HG03460 (cell line): ENCODE results near the gene ACACB.

ENCODE experiments used
- ATAC-seq: cut with Tn5 transposase; IDR thresholded peaks from one replicate; pipeline ENCODE4 v1.9.1; 2021; ENCODE audit not compliant: unreplicated experiment

The ACACB gene

DNA sequence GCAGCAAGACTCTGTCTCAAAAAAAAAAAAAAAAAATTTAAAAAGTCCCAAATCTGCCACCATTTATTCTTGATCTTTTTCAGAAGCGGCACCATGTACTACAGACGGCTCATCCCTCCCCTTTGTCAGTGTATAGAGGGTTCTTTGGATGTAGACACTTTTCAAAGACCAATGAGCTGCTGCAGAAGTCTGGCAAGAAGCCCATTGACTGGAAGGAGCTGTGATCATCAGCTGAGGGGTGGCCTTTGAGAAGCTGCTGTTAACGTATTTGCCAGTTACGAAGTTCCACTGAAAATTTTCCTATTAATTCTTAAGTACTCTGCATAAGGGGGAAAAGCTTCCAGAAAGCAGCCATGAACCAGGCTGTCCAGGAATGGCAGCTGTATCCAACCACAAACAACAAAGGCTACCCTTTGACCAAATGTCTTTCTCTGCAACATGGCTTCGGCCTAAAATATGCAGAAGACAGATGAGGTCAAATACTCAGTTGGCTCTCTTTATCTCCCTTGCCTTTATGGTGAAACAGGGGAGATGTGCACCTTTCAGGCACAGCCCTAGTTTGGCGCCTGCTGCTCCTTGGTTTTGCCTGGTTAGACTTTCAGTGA is 6.5 kb upstream of the ACACB start:
- no peak for ATAC-seq

DNA sequence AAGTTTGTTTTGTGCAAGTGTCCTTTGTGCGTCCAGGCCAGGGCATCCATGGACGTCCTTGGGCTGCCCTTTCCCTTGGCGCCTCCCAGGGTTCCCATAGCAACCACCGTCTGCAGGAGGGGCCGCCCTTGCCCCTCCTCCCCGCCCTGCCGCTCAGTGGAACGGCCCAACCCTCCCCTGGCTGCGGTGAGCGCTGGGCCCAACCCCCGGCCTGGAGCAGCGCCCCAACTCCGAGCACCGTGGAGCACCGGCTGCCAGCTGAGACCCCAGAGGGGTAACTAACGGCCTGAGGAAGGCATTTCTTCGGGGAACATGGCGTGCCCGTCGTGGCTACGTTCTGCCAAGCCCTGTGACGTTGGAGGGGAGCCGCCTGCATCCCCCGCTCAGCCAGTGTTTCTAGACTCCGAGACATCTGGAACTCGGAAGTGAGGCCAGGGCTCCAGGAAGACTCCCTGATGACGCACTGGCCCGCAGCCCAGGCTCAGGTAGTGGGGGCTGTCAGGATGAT is 5.3 kb upstream of the ACACB start:
- ATAC-seq = peak; percentile 78

DNA sequence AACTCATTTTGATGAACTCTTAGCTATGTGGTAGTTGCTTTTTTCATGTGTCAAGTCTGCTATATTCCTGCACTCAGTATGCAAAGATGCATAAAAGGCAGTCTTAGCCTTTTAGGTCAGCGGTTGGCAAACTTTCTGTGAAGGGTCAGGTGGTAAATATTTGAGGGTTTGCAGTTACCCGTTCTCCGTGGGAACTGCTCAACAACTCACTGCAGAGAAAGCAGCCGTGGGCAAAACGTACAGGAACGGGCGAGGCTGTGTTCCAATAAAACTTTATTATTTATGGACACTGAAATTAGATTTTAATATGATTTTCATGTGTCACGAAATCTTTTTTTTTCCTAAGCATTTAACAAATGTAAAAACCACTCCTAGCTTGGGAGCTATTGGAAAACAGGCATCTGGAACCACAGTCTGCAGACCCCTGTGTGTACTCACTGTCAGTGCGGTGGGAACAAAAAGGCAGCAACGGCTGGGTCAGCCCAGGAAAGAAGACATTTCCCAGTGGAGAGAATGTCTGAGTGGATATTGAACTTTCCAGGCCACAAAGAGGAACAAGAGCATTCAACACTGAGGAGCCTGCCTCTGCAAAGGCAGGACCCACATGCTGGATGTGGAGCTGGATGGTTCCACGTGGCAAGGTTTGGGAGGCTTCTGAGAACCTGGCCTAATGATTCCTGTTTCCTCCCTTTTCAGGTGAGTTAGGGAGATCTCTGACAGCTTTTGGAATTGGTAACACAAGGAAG is 3.5 kb upstream of the ACACB start:
- ATAC-seq = no peak

DNA sequence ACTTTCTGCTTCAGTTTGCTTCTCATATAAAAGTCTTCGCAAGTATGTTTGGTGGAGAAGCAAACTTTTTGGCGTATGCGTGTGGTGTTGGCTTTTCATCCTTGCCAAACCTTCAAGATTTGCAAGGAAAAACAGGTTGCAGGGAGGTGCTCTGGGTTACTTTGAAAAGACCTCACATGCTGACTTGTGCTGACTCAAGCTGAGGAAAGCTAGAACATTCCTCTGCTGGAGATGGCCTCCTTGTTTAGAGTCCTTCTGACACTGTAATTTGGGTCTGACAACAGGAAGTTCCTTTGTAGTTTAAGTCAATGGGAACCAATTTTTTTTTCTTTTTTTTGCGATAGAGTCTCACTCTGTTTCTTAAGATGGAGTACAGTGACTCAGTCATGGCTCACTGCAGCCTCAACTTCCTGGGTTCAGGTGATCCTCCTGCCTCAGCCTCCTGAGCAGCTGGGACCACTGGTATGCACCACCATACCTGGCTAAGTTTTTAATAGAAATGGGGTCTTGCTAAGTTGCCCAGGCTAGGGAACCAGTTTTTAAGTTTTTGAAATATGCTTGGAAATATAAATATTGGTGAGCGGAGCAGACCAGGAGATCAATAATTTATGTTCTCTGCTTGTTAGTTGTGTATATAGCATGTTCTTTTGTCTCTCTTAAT is 2.6 kb upstream of the ACACB start:
- no peak for ATAC-seq

DNA sequence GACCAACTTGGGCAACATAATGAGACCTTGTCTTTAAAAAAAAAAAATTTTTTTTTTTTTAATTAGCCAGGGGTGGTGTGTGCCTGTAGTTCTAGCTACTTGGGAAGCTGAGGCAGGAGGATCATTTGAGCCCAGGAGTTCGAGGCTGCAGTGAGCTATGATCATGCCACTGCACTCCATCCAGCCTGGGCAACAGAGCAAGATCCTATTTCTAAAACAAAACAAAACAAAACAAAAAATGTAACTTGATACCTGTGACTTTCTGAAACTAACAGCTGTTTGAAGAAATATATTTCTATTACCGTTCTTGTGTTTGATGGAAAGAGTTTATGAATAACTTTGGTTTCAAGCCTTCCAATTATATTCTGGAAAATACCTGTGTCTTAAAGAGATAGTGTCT is 1.7 kb upstream of the ACACB start:
- no peak for ATAC-seq

DNA sequence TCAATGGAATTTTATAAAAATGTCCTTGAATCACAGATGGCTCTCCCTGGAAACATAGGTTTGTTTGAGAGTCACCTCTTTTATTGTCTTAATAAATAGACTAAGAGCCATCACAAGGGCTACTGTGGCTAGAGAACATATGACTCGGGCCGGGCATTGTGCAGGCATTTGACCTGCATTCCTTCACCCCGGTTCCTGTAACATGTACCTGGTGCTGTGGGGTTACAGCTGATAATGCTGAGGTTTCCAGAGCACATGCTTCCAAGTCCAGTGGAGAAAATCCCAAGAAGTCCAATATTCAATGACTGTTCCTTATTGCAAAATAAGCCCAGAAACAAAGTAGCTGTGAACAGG is 1.0 kb upstream of the ACACB start:
- ATAC-seq = no peak

DNA sequence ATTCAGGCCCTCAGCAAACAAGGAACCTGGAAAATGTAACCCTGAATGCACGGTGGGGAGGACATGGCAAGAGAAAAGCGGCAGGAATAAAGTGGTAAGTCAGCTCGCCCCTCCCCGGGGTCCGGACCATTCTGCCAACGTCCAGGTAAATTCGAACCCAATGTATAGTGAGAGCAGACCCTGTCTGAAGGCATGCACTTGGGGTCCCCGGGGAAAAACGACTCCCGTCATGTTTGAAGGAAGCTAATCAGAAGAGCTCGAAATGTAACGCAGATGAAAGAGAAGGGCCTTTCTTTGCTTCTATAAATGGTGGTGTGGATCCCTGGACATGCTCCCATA is 193 bp downstream of the ACACB start:
- ATAC-seq = no peak

DNA sequence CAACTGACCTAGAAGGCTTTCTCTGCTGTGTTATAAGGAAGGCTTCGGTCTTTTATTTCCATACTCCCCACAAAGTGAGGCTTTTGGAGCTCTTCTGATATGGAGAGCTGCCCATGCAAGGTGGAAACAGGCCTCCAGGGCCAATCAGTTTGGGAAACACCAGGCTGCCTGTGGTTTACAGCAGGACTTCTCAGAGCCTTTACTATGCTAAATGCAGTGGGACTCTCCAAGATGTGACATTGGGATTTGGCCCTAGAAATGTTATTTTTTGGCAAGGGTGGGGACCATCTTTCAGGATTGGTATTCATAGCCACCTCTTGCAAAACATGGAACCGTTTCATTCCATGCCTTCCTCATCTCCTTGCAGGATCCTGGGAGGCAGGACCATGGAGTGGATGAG is 3.7 kb downstream of the ACACB start:
- no peak for ATAC-seq

DNA sequence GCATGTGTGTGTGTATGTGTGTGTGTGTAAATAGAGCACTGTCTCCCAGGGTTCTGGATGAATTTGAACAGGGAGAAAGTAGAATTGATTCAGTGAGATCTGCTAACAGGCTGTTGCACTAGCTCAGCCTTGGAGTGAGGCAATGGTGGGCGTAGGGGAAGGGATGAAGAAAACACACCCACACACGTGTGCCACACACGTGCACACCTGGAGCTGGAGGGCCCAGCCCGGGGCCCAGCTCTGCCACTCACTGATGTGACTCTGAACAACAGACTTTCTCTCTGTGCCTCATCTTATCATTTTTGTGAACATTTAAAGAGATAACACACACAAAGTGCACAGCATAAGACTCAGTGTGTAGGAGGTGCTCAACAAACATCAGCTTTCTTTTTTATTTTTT is 4.2 kb downstream of the ACACB start:
- ATAC-seq = no peak

DNA sequence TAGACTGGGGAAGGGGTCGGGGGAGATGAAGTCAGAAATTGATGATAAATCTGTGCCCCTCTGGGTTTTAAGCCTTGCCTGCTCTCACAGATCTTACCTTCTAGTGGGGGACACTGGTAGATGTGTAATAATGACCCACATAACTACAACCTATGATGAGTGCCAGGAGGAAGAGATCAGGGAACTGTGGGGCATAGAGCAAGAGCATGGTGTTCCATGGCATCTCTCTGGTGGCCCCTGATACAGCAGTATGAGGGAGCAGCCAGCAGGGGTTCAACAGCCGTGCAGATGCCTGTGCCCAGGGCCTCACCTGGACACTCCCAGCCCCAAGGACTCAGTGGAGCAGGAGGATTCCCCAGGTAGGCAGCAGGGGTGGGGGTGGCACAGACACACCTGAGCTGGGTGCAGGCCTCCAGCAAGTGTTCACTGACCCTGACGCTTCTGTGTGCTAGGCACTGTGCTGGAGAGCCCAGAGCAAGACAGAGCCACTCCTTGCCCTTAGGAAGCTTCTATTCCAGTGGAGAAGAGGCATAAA is 5.0 kb downstream of the ACACB start:
- ATAC-seq = no peak

DNA sequence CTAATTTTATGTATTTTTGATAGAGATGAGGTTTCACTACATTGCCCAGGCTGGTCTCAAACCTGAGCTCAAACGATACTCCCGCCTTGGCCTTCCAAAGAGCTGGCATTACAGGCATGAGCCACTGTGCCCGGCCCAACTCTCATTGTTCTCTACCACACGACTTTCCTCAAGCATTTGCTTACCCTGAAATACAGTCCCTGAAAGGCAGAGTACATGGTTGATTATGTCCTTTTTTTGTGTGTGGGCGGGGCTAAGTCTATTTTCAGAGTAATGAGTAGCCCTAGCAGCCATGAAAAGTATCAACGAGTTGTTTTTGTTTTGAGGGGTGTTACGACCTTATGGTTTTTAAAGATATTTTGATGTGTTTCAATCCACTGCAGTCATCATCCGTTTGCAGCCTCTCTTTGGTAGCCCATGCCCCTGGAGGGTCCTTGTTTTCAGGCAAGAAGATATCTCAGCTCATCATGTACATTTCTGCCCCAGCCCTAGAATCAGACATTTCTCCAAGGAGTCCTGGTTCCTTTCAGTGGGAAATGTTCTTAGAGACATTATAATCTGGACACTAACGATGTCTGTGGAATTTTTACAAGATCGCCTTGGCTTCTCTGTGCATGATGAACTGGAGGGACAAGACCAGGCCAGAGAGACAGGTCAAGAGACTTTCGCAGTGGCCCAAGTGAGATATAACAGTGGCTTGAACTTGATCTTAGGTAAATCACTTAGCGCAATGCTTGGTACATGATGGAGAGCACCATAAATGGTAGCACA is 8.7 kb downstream of the ACACB start:
- no peak for ATAC-seq

DNA sequence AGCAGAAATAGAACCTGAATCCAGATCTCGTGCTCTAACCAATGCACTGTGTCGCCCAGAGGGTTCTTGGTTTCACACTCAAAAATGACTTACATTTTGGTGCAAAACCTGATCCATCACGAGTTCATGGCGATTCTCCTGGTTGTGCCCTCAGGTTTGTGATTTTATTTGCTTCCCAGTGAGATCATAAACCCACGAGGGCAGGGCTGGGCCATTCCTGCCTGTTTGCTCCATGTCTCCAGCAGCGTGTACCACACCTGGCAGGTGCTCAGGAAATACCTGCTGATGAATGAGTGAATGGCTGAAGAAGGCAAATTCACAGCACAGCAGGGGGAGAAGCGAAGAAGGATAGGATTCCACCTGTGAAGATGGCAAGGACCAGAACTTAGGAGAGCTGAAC is 9.4 kb downstream of the ACACB start:
- no peak for ATAC-seq

DNA sequence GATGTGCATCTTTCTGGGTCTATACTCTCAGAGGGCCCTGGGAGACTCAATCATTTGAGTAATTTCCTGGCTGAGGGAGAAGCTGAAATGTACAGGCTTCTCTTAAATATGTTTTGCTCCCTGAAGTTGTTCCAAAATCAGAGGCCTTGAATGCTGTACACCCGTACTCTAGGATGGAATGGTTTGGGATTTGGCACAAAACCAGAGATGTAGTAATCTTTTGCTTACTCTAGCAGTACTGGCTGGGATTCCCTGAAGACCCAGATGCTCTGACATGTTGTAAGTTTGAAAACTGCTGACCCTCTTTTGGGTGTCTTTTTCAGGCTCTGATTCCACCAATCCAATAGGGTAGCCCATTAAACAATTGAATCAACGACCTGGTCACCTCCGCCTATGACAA is 10.4 kb downstream of the ACACB start:
- no peak for ATAC-seq

DNA sequence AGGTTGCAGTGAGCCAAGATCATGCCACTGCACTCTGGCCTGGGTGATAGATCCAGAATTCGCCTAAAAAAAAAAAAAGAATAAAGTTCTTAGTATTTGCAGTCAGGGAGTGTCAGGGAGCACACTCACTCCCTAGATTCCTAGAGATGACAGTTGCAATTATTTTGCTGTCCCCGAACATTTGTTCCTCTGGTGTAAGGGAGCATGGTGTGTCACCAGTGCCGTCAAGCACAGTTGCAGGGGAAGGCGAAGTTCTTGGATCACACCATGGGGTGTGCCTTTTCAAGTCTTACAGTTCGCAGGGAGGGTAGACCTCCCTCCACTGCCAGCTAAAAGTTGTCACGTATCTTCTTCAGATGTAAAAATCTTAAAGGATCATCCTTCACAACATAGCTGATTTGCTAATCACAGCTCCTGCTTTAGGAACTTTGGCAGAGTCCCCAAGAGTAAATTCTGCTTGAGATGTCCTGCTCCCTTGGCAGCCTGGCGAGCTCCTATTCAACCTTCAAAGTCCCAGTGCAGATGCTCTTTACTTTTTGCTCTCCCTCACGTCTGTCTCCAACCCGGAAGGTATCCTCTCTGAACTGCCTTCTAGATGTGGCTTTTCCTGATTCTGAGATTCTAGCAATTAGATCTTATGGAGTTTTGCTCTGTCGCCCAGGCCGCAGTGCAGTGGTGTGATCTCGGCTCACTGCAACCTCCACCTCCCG is 11.3 kb downstream of the ACACB start:
- no peak for ATAC-seq

DNA sequence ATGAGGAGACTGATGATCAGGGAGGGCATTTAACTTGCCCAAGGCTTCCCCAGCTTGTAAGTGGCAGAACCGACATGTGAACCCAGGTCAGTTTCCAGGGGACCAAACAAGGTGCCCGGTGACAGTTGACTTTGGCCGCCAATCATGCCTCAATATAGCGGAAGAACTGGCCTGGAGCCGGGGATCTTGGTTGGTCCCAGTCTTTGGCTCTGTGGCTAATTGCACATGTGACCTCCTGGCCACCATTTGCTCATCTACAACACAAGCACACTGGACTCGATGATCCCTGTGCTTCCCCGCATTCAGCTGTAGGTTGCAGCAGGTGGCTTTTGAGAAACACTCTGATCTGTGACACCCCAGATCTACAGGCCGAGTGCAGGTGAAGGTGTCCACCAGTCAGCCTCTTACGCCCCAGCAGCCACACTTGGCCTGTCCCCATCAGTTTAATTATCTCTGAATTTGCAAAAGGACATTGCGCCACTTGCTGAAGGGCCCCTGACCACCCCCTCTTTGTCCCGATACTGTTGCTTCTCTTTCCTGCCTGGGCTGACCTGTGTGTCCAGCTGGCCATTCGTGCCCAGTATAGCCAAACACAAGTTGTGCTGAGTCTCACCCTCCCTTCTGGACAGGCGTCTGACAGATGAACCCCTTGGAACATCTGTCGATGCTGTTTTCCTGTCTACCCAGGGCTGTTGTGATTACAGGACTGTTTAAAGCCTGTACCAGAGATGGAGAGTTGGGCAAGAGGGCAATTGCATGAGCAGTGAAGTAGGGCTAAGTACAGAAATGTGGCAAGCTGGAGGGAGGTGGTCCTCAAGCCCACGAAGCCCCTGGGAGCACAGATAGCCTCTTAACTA is 14.1 kb downstream of the ACACB start:
- ATAC-seq = no peak

DNA sequence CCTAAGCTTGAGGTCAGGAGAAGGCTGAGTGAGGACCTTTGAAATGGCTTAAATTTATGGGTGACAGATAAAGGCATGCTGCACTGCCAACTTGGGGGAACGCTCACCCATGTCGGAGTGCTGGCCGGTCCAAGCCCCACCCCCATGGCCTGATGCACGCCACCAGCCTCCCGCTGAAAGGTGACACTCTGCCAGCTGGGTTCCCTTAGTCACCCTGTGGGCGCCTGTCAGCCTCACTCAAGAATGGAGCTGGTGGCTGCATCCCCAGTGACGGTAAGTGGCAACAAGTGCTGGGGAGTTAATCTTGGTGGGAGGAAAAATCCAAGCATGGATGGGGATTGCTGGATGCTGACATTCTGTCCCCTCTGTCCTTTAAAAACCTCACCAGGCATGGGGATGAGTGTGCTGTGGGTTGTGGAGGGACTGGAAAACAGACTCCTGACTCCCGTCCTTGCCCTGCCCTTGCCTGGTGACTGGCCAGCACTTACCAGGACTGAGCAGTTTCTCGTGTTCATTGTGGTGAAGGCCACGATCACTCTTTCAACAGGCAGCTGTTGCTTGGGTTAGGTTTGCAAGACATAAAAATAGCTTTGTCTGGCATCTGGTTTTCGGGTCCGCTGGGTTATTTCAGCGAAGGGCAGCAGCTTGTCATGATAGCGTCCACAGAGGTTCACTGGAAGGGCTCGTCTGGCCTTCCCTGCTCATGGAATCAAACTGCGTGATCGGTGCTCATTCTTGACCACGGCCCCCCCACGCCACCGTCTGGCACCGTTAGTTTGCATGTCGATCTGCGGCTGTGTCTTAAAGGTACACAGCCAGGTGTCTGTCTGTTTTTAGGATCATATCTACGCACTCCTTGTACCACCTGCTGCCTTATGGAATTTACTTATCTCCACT is 15.0 kb downstream of the ACACB start:
- no peak for ATAC-seq

DNA sequence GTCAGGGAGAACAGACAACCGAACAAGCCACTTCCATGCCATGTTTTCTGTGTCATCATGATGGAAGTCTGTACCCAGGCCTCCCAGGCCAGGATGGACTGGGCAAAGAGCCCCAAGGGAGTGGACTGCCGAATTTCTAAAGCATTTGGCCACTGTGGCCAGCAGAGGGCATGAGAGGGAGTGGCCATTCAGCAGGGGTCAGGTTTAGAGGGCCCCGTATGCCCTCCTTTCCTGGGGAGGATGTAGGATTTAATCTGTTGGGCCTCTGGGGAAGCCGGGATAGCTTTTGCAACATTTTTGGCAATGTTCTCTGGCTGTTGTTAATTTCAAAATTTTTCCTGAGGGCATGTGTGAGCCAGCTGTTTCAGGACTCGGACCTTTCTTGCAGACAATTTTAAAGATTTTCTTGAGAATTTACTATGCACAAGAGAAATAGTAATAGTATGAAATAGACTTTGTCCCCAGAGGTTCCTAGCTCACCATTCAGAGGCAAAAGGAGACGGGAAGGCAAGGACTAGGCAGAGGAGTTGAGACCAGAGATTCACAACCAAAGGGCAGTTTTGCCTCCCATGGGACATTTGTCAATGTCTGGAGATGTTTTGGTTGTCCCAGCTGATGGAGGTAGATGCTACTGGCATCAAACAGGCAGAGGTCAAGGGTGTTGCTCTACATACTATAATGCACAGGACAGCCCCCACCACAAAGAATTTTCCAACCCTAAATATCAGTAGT is 18.0 kb downstream of the ACACB start:
- ATAC-seq = no peak

DNA sequence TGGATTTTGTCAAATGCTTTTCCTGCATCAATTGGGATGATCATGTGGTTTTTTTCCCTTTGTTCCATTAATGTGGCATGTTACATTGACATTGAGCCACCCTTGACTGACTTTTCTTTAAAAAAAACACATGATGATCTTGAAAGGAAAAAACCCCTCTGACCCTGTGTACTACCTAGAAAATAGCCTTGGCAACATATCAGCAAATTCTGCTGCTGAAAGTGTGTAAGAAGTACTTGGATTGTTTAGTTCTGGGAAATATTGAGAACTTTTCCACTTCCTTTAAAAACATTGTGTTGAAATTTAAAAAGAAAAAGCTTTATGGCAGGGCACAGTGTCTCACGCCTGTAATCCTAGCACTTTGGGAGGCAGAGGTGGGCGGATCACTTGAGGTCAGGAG is 20.7 kb downstream of the ACACB start:
- ATAC-seq = no peak
